Gastrocnemius medialis (tissue), 4 donors: ENCODE measurements around the gene COLEC12.

ENCODE experiments used
- POLR2A ChIP-seq, 2 donors: fragments of 450-650 bp; IDR thresholded peaks; one replicate each; pipeline ENCODE4 v1.6.1; 2017; ENCODE audit warnings: antibody characterized with exemption in 2 of 2, mild to moderate bottlenecking in 2 of 2, moderate library complexity in 2 of 2
- TF ChIP-seq, protein P1 (sequence below), 5 experiments: fragments of 450-650 bp in 3 of 5; fragments of 200-600 bp in 2 of 5; sonication (generic) in 2 of 5; IDR thresholded peaks in 4 of 5; conservative IDR thresholded peaks in 1 of 5; 1 replicate in 4 of 5; 2 replicates in 1 of 5; pipeline ENCODE4 v1.5.1; 2016 to 2019; ENCODE audit warnings: antibody characterized with exemption in 5 of 5, mild to moderate bottlenecking in 3 of 5, moderate library complexity in 3 of 5

DNA sequence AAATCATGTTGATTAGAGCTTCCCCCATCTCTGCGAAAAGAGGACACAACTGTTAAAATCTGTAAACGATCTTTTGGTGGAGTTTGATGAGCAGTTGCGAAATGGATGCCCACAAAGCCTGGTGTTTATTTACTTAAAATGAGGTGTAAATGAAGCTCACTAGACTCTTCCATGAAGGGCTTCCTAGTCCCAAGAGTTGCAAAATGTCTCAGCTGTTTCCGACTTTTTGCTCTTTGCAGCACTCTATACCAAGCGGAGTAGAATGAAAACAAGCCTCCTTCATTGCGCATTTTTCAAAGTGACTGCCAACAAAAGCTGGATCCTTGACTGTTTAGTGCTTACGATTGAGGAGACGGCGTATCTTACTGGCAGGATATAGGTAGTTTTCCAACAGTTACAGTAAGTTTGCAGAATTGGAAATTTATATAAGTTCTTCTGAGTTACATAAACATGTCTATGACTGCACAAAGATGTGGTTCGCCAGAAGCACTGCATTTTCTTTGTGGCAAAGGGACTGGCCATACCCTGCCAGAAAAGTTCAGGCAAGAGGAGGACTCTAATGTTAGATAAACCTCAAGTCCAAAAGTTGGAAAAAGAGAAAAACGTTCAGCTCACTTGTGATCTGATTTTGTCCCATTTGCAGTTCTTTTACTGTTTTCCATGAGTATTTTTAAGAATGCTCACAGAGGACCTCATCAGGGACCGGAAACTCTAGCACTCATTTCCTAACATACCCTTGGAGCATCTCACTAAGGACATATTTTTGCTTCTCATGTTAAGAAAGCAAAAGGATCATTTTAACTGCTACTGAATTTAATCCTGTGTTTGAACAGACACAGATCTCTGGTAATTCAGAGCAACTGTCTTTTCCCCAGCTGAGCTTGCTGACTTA is 42.7 kb downstream of the COLEC12 start:
- TF ChIP-seq, protein P1, sequence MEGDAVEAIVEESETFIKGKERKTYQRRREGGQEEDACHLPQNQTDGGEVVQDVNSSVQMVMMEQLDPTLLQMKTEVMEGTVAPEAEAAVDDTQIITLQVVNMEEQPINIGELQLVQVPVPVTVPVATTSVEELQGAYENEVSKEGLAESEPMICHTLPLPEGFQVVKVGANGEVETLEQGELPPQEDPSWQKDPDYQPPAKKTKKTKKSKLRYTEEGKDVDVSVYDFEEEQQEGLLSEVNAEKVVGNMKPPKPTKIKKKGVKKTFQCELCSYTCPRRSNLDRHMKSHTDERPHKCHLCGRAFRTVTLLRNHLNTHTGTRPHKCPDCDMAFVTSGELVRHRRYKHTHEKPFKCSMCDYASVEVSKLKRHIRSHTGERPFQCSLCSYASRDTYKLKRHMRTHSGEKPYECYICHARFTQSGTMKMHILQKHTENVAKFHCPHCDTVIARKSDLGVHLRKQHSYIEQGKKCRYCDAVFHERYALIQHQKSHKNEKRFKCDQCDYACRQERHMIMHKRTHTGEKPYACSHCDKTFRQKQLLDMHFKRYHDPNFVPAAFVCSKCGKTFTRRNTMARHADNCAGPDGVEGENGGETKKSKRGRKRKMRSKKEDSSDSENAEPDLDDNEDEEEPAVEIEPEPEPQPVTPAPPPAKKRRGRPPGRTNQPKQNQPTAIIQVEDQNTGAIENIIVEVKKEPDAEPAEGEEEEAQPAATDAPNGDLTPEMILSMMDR (IDR thresholded peaks at IDR 0.05 in 4 of 5, conservative IDR thresholded peaks at IDR 0.05 in 1 of 5), result no peak
- no peak for TF ChIP-seq POLR2A (IDR thresholded peaks at IDR 0.05)
